AG09309 (cell line): Measurements from ENCODE around the gene SCN1B.

ENCODE experiments used
- DNase-seq: peaks from one replicate; pipeline ENCODE4 v3.0.0-alpha.2; 2010; ENCODE audit warnings: low read depth
- H3K4me3 ChIP-seq: 2 replicates; pipeline ENCODE4 v1.5.1; 2011; ENCODE audit warnings: mild to moderate bottlenecking, low read depth, low read length, moderate library complexity; ENCODE audit not compliant: control insufficient read depth
- TF ChIP-seq, protein P1 (sequence below): IDR thresholded peaks from 2 replicates; pipeline ENCODE4 v1.5.1; 2011; ENCODE audit warnings: mild to moderate bottlenecking, low read depth, low read length, inconsistent platforms; ENCODE audit not compliant: insufficient read depth, control insufficient read depth; ENCODE audit errors: missing control alignments

SCN1B gene

GRCh38 chr19:35039881-35040825, 9.9 kb downstream of the SCN1B start:
- TF ChIP-seq, protein P1, sequence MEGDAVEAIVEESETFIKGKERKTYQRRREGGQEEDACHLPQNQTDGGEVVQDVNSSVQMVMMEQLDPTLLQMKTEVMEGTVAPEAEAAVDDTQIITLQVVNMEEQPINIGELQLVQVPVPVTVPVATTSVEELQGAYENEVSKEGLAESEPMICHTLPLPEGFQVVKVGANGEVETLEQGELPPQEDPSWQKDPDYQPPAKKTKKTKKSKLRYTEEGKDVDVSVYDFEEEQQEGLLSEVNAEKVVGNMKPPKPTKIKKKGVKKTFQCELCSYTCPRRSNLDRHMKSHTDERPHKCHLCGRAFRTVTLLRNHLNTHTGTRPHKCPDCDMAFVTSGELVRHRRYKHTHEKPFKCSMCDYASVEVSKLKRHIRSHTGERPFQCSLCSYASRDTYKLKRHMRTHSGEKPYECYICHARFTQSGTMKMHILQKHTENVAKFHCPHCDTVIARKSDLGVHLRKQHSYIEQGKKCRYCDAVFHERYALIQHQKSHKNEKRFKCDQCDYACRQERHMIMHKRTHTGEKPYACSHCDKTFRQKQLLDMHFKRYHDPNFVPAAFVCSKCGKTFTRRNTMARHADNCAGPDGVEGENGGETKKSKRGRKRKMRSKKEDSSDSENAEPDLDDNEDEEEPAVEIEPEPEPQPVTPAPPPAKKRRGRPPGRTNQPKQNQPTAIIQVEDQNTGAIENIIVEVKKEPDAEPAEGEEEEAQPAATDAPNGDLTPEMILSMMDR: no peak
- H3K4me3 ChIP-seq: no peak overlapping the region
- DNase-seq: no peak

- H3K4me3 ChIP-seq: no peak overlapping the region
- TF ChIP-seq, protein P1: no peak
- DNase-seq: no peak
Observed at GRCh38 chr19:35040826-35041547, 10.7 kb downstream of the SCN1B start.

GRCh38 chr19:35041548-35042055, 11.3 kb downstream of the SCN1B start, which contains the start of gene HPN:
TSS of gene HPN (plus strand) at chr19:35041721. CDS start at chr19:35042507, 786 bp downstream.
- DNase-seq: no peak
- TF ChIP-seq, protein P1: no peak
- H3K4me3 ChIP-seq: no peak within 1 kb of the TSS

DNA sequence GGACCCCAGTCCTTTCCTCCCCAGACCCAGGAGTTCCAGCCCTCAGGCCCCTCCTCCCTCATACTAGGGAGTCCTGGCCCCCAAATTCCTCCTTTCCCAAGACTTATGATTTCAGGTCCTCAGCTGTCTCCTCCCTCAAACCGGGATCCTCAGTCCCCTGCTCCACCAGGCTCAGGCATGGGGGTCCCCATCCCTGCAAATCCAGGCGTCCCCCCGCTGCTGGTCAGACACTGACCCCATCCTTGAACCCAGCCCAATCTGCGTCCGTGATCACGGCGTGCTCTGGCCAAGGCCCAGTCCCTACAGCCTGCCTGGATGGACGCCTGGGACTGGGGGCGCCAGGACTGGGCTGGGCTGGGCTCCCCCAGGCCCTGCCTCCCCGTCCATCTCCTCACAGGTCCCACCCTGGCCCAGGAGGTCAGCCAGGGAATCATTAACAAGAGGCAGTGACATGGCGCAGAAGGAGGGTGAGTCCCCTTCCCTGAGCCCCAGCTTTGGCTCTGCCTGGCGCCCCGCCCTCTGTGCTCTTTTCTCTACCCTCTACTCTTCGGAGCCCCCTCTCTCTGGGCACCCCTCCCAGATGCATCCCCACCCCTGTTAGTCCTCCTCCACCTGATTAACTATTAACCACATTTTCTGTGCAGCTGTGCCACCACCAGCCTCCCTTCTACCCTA, 11.9 kb downstream of the SCN1B start:
- TF ChIP-seq, protein P1: no peak
- H3K4me3 ChIP-seq: no peak overlapping the region
- DNase-seq: no peak

DNA sequence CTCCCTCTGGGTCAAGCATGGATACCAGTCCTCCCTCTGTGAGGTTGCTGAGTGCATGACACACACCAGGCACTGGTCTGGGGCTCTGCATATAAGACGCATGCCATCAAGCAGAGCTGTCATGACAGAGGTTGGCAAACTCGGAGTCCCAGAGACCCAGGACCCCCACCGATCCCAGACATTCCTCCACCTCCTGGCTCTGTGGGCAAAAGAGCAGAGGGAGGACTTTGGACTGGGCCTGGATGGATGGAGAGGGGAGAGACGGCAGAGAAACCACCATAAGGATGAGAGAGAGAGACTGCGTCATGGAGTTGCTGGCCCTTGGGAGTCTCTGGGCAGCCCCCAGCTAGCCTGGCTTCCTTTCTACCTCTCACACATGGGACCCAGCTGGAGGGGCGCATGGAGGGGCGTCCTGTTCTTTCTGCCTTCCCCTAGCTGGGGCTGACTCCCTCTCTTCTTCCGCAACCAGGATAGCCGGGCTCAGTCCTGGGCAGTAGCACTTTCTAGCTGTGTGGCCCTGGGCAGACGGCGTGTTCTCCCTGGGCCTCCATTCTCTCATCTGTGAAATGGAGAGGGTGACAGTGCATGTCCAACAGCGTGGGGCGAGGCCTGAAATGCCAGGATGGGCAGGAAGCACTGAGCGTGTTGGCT, 12.8 kb downstream of the SCN1B start:
- TF ChIP-seq, protein P1: no peak
- no peak for DNase-seq
- no peak overlapping the region for H3K4me3 ChIP-seq

- H3K4me3 ChIP-seq: no peak overlapping the region
- TF ChIP-seq, protein P1: no peak
- no peak for DNase-seq
Observed at GRCh38 chr19:35043906-35044305, 13.6 kb downstream of the SCN1B start.
